ENCODE data around the gene FOXN3.
"Not testable (repeated sequence)": the region's sequence is repeated elsewhere in the genome, so short reads cannot be mapped to it uniquely, and the experiment has no call there.

FOXN3 gene

DNA sequence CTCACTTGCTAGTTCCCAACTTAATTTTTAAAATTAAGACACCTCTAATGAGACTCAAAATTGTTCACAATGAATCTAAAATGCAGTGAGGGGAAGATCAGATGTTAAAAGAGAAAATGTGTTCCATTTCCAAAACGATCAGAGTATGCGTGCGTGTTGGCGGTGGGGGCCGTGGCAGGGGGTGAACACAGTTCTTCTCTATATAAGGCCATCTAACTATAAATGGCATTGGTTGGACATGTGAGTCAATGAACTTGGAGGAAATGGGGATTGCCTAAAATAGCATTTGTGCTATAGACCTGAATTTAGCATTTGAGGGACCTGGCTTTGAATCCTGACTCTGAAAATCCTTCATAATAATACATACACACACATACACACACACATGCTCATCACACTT is 149.4 kb downstream of the FOXN3 start:
- in situ Hi-C loops (cut with MboI; ENCODE audit: low pct_unique_long_range_greater_than_20kb, low sequenced_read_pairs), result no loop called here

GRCh38 chr14:89267163-89267562 is 149.9 kb downstream of the FOXN3 start:
- no peak for DNase-seq
- in situ Hi-C loops (cut with MboI; ENCODE audit: low pct_unique_long_range_greater_than_20kb, low sequenced_read_pairs), result no loop called here

More for the DNA sequence above, 149.4 kb downstream of the FOXN3 start:
- DNase-seq, result no peak

GRCh38 chr14:89266754-89267153 is 150.3 kb downstream of the FOXN3 start:
- in situ Hi-C loops (cut with MboI; ENCODE audit: low pct_unique_long_range_greater_than_20kb, low sequenced_read_pairs), result no loop called here
- no peak for DNase-seq

DNA sequence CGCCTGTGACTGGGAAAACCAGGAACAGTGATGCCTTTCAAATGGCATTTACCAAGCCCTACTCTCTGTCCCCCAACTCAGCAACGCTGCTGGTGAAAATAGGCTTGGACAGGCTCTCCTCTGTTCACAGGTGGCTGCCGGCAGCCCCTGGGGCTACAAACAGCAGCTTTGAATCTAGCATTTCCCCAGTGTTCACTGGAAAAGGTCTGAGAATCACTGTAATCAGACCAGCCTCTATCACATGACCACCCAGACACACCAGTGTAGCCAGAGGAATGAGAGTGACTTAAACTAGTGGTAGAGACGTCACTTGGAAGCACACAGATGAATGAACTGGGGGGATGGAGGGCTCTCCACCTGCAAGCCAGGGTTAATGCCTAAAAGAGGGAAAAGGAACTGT is 151.8 kb downstream of the FOXN3 start:
- in situ Hi-C loops (cut with MboI; ENCODE audit: low pct_unique_long_range_greater_than_20kb, low sequenced_read_pairs), result no loop called here

DNA sequence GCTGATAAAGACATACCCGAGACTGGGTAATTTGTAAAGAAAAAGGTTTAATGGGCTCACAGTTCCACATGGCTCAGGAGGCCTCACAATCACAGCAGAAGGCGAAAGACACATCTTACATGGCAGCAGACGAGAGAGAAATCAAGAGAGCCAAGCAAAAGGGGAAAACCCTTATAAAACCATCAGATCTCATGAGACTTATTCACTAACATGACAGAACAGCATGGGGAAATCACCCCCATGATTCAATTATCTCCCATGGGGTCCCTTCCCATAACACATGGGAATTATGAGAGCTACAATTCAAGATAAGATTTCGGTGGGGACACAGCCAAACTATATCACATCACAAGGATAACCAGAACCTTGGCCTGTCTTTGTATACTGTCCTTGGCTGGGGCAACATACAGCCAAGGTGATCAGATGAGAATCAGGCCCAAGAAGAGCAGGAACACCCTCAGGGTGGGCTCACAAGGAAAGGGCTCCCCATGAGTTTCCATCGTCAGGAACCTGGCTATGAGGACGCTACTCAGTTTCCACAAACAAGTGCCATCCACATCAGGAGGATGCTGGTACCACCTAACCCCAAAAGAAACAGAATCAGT is 152.7 kb downstream of the FOXN3 start:
- DNase-seq, result no peak
- in situ Hi-C loops (cut with MboI; ENCODE audit: low pct_unique_long_range_greater_than_20kb, low sequenced_read_pairs), result no loop called here

More for the DNA sequence above, 151.8 kb downstream of the FOXN3 start:
- DNase-seq, result no peak

DNA sequence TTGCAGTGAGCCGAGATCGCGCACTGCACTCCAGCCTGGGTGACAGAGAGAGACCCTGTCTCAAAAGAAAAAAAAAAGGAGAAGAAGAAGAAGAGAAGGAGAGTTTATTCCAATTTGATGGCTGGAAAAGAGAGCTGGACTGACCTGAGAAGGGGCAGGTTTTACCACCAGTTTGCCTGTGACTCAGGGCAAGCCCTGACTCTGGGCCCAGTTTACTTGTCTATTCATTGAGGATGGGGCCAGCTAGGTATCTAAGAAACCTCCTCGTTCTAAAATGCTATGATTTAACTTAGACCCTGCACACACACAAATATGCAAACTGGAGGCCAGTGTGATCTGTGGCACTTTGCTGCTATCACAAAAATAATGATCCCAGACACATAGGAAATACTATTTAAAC is 155.0 kb downstream of the FOXN3 start:
- in situ Hi-C loops (cut with MboI; ENCODE audit: low pct_unique_long_range_greater_than_20kb, low sequenced_read_pairs), result no loop called here

GRCh38 chr14:89260898-89261297 is 156.1 kb downstream of the FOXN3 start:
- no peak for DNase-seq
- in situ Hi-C loops (cut with MboI; ENCODE audit: low pct_unique_long_range_greater_than_20kb, low sequenced_read_pairs), result no loop called here

More for the DNA sequence above, 155.0 kb downstream of the FOXN3 start:
- no peak for DNase-seq

- in situ Hi-C loops (cut with MboI; ENCODE audit: low pct_unique_long_range_greater_than_20kb, low sequenced_read_pairs), result no loop called here
- DNase-seq, result no peak
Observed at GRCh38 chr14:89259951-89260609, 157.0 kb downstream of the FOXN3 start.

GRCh38 chr14:89258728-89259273 is 158.2 kb downstream of the FOXN3 start:
- DNase-seq, result no peak
- in situ Hi-C loops (cut with MboI; ENCODE audit: low pct_unique_long_range_greater_than_20kb, low sequenced_read_pairs), result no loop called here

DNA sequence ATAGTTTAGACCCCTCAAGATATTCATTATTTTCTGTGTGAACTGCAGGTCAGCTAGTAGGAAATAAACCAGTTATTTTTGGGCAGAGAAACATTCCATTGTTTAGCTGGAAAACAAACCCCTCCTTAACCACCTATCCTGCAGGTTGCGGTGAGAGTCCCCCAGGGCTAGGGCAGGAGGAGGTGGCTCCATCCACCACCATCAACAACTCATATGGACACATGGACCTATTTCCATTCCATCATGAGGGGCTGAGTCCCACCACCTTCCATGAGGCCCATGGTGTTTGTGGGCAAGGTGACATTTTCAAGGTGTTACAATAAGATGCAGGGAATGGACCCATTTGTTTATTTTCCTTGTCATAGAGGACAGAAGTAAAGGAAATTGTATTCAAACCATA is 160.1 kb downstream of the FOXN3 start:
- no peak for DNase-seq
- in situ Hi-C loops (cut with MboI; ENCODE audit: low pct_unique_long_range_greater_than_20kb, low sequenced_read_pairs), result no loop called here

GRCh38 chr14:89256283-89256682 is 160.8 kb downstream of the FOXN3 start:
- in situ Hi-C loops (cut with MboI; ENCODE audit: low pct_unique_long_range_greater_than_20kb, low sequenced_read_pairs), result no loop called here
- no peak for DNase-seq

DNA sequence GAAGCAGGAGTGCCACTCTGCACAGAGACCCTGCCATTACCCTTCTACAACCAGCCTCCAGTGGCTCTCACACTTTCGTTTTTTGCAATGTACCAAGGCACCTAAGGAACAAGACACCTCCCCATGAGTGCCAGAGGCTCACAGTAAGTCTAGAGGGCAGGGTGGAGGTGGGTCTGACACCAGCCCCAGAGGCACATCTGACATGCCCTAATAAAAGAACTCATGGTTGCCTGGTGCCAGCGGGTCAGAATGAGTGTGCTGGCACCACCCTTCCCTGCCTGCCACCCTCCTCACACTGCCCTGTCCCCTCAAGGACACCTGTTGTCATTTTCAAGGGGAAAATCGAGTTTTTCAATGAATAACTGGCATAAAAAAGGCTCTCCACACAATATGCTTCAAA is 161.2 kb downstream of the FOXN3 start:
- in situ Hi-C loops (cut with MboI; ENCODE audit: low pct_unique_long_range_greater_than_20kb, low sequenced_read_pairs), result no loop called here
- DNase-seq, result no peak

GRCh38 chr14:89255012-89255411 is 162.0 kb downstream of the FOXN3 start:
- DNase-seq, result no peak
- in situ Hi-C loops (cut with MboI; ENCODE audit: low pct_unique_long_range_greater_than_20kb, low sequenced_read_pairs), result no loop called here

DNA sequence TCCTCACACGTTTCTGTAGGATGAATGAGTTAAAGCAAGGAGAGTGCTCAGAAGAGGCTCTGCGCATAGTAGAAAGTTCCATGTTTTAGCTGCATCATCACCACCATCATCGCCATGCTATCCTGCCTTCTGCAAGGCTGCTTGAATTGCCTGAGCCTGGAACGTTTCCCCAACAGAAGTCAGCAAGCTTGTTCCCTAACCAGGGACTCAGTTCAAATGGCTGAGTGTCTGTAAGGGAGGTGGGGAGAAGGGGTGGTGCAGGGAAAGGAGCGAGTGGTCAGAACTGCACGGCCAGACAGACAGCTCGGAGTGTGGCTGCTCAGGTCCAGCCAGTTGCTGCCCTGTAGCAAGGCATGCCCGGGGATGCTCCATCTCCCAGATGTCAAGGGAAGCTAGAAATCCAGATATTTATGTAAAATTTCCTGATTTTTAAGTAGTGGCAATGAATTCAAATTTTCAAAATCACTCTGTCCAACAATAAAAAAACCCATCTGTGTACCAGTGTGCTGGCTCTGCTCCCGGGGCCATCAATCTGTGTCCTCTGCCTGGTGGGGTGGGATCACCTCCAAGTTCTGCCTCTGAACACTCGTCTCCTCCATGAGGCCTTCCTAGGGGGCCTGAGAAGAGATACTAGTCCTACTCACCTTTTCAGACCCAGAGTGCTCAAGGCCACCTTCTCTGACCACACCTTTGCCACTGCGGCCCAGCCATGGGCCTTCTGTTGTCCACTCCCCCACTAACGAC is 162.7 kb downstream of the FOXN3 start:
- DNase-seq, result no peak
- in situ Hi-C loops (cut with MboI; ENCODE audit: low pct_unique_long_range_greater_than_20kb, low sequenced_read_pairs), result no loop called here

GRCh38 chr14:89252887-89253532 is 164.0 kb downstream of the FOXN3 start:
- peak; percentile 5 for DNase-seq
- in situ Hi-C loops (cut with MboI; ENCODE audit: low pct_unique_long_range_greater_than_20kb, low sequenced_read_pairs), result no loop called here

DNA sequence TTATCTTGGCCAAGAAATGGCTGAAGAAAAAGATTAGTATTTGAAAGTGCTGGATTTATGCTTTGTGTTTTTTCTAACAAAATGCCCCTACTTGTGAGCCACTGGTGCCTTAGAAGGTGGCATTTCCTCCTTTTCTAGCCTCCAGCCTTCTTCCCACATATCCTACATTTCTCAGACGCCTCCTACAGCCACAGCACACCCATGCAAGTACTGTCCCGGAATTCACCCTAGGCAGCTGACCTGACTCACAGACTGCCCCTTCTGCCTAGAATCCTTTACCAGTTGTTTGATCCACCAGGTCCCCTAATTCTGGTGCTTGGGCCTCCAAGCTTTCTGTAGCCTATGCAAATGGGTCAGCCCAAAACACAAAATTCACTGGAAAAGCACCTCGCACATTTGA is 166.0 kb downstream of the FOXN3 start:
- in situ Hi-C loops (cut with MboI; ENCODE audit: low pct_unique_long_range_greater_than_20kb, low sequenced_read_pairs), result no loop called here
- DNase-seq, result no peak

DNA sequence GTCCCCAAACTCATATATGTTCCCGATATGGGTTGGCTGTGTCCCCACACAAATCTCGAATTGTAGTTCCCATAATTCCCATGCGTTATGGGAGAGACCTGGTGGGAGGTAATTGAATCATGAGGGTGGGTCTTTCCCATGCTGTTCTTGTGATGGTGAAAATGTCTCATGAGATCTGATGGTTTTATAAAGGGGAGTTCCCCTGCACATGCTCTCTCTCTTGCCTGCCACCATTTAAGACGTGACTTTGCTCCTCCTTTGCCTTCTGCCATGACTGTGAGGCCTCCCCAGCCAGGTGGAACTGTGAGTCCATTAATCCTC is 166.4 kb downstream of the FOXN3 start:
- in situ Hi-C loops (cut with MboI; ENCODE audit: low pct_unique_long_range_greater_than_20kb, low sequenced_read_pairs); DNase-seq: not testable (repeated sequence)

- no peak for DNase-seq
- in situ Hi-C loops (cut with MboI; ENCODE audit: low pct_unique_long_range_greater_than_20kb, low sequenced_read_pairs), result no loop called here
Observed at GRCh38 chr14:89249972-89250654, 166.9 kb downstream of the FOXN3 start.

DNA sequence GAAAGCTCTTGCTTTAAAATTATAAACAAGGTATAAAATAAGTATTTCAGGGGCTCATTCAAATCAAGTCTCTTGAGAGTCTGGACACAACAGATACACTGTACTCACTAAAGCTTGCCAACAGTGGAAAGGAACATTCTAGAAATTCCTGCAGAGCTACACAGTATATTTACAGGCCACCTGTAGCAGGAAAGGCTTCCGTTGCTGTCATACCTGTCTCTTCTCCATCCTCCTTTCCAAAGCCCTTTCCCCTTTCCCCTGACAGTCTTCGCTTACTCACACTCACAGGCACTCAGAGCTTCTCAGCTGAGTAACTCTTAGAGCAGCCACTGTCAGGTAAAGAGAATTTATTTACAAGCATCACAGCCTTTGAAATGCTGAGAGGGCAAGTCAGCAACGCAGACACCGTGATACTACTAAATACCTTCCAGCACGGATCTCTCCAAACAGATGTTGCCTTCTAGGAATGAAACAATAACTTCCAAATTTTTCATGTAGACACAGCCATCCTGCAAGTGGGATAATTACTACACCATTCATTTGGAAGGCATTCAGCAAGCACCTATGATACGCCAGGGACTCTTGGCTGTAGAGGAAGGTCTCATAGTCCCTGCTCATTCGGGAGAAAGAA is 167.9 kb downstream of the FOXN3 start:
- in situ Hi-C loops (cut with MboI; ENCODE audit: low pct_unique_long_range_greater_than_20kb, low sequenced_read_pairs), result no loop called here
- no peak for DNase-seq

All from KBM-7 (cell line).